DMS153 treated with DMSO at 0.1 percent for 48 hours (cell line): ENCODE results near the gene ECHS1.
"Not testable (repeated sequence)": the region's sequence is repeated elsewhere in the genome, so short reads cannot be mapped to it uniquely, and the experiment has no call there.

Source experiments
- DNase-seq: peaks from one replicate; lab custom pipeline; 2025; ENCODE audit not compliant: unreplicated experiment; lab: John Stamatoyannopoulos, UW

Gene ECHS1

GRCh38 chr10:133373174-133374090 lies at the start of gene ECHS1:
Gene ECHS1, minus strand, starts transcription at chr10:133373354. Its CDS starts 21 bp downstream, at chr10:133373333.
- peak; percentile 72 for DNase-seq

GRCh38 chr10:133422223-133422806 lies 49.2 kb upstream of the ECHS1 start:
- no peak for DNase-seq

- DNase-seq = no peak
Observed at GRCh38 chr10:133421336-133422222, 48.4 kb upstream of the ECHS1 start.

- no peak for DNase-seq
Observed at GRCh38 chr10:133420579-133420978, 47.4 kb upstream of the ECHS1 start.

GRCh38 chr10:133420028-133420427 lies 46.9 kb upstream of the ECHS1 start:
- no peak for DNase-seq

GRCh38 chr10:133419211-133419950 lies 46.2 kb upstream of the ECHS1 start:
- DNase-seq = no peak

- DNase-seq = no peak
Observed at GRCh38 chr10:133418289-133418993, 45.3 kb upstream of the ECHS1 start.

GRCh38 chr10:133415752-133416151 lies 42.6 kb upstream of the ECHS1 start:
- DNase-seq = no peak

GRCh38 chr10:133414401-133414800 lies 41.2 kb upstream of the ECHS1 start:
- DNase-seq = not testable (repeated sequence)

- DNase-seq = no peak
Observed at GRCh38 chr10:133412381-133412711, 39.2 kb upstream of the ECHS1 start.

- no peak for DNase-seq
Observed at GRCh38 chr10:133411523-133412380, 38.6 kb upstream of the ECHS1 start.

GRCh38 chr10:133405844-133406527 lies 32.8 kb upstream of the ECHS1 start:
- no peak for DNase-seq

- DNase-seq = no peak
Observed at GRCh38 chr10:133405272-133405671, 32.1 kb upstream of the ECHS1 start.

- DNase-seq = no peak
Observed at GRCh38 chr10:133403784-133404183, 30.6 kb upstream of the ECHS1 start.

- no peak for DNase-seq
Observed at GRCh38 chr10:133403359-133403758, 30.2 kb upstream of the ECHS1 start.

GRCh38 chr10:133401981-133402725 lies 29.0 kb upstream of the ECHS1 start:
- no peak for DNase-seq

GRCh38 chr10:133401500-133401899 lies 28.3 kb upstream of the ECHS1 start:
- DNase-seq = no peak
